Activated T-cell treated with anti-CD3 and anti-CD28 coated beads for 4 hours (primary cell): Measurements from ENCODE around the gene ADCY6.
"Not testable (repeated sequence)": the region's sequence is repeated elsewhere in the genome, so short reads cannot be mapped to it uniquely, and the experiment has no call there.

ENCODE experiments used
- DNase-seq: peaks from one replicate; pipeline ENCODE4 v3.0.0-alpha.2; 2020

The ADCY6 gene

DNA sequence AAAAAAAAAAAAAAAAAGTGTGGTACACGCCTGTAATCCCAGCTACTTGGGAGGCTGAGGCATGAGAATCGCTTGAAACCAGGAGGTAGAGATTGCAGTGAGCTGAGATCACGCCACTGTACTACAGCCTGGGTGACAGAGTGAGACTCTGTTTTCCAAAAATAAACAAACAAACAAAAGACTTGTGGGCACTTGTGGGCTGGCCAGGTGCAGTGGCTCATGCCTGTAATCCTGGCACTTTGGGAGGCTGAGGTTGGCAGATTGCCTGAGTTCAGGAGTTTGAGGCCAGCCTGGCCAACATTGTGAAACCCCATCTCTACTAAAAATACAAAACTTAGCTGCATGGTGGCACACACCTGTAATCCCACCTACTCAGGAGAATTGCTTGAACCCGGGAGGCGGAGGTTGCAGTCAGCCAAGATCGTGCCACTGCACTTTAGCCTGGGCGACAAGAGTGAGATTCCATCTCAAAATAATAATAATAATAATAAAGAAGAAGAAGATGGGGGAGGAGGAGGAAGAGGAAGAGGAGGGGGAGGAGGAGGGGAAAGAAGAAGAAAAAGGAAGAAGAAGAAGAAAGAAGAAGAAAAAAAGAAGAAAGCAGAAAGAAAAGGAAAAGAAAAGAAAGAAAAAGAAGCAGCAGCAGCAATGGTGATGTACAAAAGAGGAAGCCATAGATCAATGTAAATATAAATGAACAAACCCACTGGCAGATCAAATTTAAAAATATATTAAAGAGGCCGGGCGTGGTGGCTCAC is 44.5 kb downstream of the ADCY6 start:
- DNase-seq: no peak

DNA sequence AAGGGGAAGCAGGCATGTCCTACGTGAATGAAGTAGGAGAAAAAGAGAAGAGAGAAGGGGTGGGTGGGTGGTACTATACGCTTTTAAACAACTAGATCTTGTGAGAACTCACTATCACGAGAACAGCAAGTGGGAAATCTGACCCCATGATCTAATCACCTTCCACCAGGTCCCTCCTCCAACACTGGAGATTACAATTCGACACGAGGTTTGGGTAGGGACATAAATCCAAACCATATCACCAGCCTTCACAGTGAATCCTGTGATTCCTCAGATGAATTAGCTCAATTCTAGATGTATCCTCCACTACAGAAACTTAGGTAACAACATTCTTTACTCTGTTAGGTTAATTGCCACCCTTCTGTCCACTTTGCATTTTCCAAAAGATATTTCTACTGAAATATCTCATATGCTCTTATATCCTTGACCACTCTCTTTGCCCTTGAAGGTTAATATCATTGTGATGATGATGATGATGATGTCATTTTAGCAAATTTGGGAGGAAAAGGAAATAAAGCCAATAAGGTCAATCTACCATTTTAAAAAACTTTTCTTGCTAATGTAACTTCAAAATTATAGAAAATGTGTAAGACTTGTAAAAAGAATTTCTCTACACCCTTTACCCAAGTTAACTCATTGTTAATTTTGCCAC is 49.1 kb downstream of the ADCY6 start:
- DNase-seq: no peak

DNA sequence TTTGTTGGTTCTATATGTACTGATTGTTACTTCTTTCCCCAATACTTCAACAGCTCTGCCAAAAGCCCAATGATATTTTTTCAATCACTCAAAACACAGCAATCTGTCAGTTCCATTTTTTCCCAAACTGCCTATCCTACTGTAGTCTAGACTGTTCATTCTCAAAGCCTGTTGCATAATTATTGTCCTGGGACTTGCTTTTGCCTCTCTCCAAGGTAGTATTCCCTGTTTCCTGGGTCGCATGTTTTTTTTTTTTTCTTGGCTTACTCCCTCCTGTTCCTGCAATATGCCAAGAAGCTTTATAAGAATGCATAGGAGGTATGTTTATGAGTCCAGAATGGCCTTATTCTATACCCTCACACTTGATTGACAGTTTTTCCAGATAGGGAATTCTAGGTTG is 52.4 kb downstream of the ADCY6 start:
- no peak for DNase-seq

DNA sequence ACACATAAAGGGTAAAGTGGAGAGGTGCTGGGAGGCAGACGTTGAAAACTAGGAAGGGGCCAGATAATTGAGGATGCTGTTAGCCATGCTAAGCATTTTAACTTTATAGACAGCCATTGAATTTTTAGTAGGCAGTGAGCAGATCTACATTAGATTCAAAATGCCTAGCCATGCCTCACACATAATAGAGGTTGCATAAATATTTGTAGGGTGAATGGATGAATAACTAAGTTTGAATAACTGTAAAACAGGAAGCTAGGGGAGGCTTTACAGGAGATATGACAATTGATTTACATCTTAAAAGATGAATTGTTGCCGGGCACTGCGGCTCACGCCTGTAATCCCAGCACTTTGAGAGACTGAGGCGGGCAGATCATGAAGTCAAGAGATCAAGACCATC is 60.1 kb downstream of the ADCY6 start:
- DNase-seq: no peak

DNA sequence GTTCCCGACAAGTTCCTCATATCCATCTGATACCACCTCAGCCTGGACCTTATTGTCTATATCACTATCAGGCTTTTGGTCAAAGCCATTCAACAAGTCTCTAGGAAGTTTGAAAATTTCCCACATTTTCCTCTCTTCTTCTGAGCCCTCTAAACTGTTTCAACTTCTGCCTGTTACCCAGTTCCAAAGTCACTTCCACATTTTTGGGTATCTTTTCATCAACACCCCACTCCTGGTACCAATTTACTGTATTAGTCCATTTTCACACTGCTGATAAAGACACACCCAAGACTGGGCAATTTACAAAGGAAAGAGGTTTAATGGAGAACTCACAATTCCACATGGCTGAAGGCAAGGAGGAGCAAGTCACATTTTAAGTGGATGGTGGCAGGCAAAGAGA is 68.2 kb downstream of the ADCY6 start:
- not testable (repeated sequence) for DNase-seq

DNA sequence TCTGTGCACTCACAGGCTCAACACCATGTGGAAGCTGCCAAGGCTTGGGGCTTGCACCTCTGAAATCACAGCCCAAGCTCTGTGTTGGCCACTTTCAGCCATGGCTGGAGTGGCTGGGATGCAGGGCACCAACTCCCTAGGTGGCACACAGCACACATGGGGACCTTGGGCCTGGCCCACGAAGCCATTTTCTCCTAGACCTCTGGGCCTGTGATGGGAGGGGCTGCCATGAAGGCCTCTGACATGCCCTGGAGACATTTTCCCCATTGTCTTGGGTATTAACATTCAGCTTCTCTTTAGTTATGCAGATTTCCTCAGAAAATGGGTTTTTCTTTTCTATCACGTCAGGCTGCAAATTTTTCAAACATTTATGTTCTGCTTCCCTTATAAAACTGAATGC is 68.7 kb downstream of the ADCY6 start:
- DNase-seq: not testable (repeated sequence)

DNA sequence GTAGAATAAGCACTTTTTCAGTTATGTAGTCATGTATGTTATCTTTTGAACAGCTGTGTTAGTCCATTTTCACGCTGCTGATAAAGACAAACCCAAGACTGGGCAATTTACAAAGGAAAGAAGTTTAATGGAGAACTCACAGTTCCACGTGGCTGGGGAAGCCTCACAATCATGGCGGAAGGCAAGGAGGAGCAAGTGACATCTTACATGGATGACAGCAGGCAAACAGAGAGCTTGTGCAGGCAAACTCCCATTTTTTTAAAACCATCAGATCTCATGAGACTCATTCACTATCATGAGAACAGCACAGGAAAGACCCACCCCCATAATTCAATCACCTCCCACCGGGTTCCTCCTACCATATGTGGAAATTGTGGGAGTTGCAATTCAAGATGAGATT is 69.9 kb downstream of the ADCY6 start:
- DNase-seq: not testable (repeated sequence)

DNA sequence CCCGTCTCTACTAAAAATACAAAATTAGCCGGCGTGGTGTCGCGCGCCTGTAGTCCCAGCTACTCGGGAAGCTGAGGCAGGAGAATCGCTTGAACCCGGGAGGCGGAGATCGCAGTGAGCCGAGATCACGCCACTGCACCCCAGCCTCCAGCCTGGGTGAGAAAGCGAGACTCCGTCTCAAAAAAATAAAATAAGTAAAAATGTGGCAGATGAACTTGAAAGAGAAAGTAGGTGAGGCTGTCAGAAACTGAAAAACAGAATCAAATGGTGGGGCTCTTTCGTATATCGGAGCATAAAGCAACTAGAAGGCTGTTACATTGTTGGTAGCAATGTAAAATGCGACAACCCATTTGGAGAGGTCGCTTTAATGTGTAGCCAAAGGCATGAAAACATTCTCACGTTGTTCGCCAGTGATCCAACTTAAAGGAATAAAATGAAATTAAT is 71.6 kb downstream of the ADCY6 start:
- no peak for DNase-seq

DNA sequence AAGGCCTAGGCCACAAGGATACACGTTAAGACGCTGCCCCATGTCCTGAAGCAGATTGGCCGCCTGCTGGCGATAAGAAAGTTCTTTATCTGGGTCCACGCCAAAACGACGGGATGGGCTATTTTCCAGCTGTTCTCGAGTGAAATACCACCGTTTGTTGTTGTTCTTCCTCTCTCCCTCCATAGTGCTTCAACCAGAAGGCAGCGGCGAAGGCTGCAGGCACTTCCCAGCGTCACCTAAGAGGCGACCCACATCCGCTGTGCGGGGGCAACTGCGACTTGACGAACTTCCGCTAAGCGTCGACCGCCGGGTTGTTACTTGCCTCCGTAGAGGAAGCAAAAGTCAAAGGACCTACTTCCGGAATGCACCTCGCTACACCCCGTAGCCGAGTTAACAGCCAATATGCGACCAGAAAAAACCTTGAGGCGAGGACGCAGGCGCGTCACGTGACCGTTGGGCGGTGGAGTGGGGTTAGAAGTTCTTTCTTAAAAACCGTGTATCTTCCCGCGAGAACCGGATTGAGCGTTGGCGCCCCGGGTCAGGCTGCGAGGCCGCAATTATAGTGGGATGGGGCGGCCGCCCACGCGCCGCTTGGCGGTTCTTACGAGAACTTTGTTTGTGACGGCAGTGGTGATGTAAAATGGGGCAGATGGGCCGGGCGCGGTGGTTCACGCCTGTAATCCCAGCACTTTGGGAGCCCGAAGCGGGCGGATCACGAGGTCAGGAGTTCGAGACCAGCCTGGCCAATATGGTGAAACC is 72.2 kb downstream of the ADCY6 start, which contains the start of gene CCNT1:
Gene CCNT1 (minus strand): TSS at position 215 of the 759 bp plus-strand sequence. CDS start 32 bp downstream, at position 183.
- peak; percentile 98 for DNase-seq
